ENCODE results near the gene RGPD3.
"Not testable (repeated sequence)": the region's sequence is repeated elsewhere in the genome, so short reads cannot be mapped to it uniquely, and the experiment has no call there.

Gene RGPD3

GRCh38 chr2:106486551-106487385 is 18.6 kb upstream of the RGPD3 start, which contains the start of gene CD8B2:
Gene CD8B2, plus strand, starts transcription at chr2:106487364. Its CDS starts 63 bp downstream, at chr2:106487427.
- not testable (repeated sequence) for DNase-seq (ENCODE audit: low read depth, low spot score)

- DNase-seq (ENCODE audit: low read depth, low spot score) = not testable (repeated sequence)
Observed at GRCh38 chr2:106479563-106479962, 11.3 kb upstream of the RGPD3 start.

GRCh38 chr2:106477647-106478046 is 9.4 kb upstream of the RGPD3 start:
- not testable (repeated sequence) for DNase-seq (ENCODE audit: low read depth, low spot score)

- not testable (repeated sequence) for DNase-seq (ENCODE audit: low read depth, low spot score)
Observed at GRCh38 chr2:106470658-106471057, 2.4 kb upstream of the RGPD3 start.

GRCh38 chr2:106467516-106467915 is 697 bp downstream of the RGPD3 start:
- DNase-seq (ENCODE audit: low read depth, low spot score) = not testable (repeated sequence)

- DNase-seq (ENCODE audit: low read depth, low spot score) = not testable (repeated sequence)
Observed at GRCh38 chr2:106461882-106462281, 6.3 kb downstream of the RGPD3 start.

GRCh38 chr2:106390680-106391079 is 77.5 kb downstream of the RGPD3 start:
- DNase-seq (ENCODE audit: low read depth, low spot score) = not testable (repeated sequence)

- DNase-seq (ENCODE audit: low read depth, low spot score) = not testable (repeated sequence)
Observed at GRCh38 chr2:106388814-106389410, 79.3 kb downstream of the RGPD3 start.

GRCh38 chr2:106384548-106384947 is 83.7 kb downstream of the RGPD3 start:
- DNase-seq (ENCODE audit: low read depth, low spot score) = not testable (repeated sequence)

- DNase-seq (ENCODE audit: low read depth, low spot score) = not testable (repeated sequence)
Observed at GRCh38 chr2:106381867-106382266, 86.3 kb downstream of the RGPD3 start.

- not testable (repeated sequence) for DNase-seq (ENCODE audit: low read depth, low spot score)
Observed at GRCh38 chr2:106379567-106379966, 88.6 kb downstream of the RGPD3 start.

- DNase-seq (ENCODE audit: low read depth, low spot score) = not testable (repeated sequence)
Observed at GRCh38 chr2:106369182-106369581, 99.0 kb downstream of the RGPD3 start.

GRCh38 chr2:106366204-106366885 is 101.9 kb downstream of the RGPD3 start:
- DNase-seq (ENCODE audit: low read depth, low spot score) = no peak

- DNase-seq (ENCODE audit: low read depth, low spot score) = no peak
Observed at GRCh38 chr2:106363791-106364190, 104.4 kb downstream of the RGPD3 start.

GRCh38 chr2:106362789-106363188 is 105.4 kb downstream of the RGPD3 start:
- no peak for DNase-seq (ENCODE audit: low read depth, low spot score)

- no peak for DNase-seq (ENCODE audit: low read depth, low spot score)
Observed at GRCh38 chr2:106359512-106359911, 108.7 kb downstream of the RGPD3 start.

GRCh38 chr2:106358521-106358920 is 109.7 kb downstream of the RGPD3 start:
- no peak for DNase-seq (ENCODE audit: low read depth, low spot score)

GRCh38 chr2:106358081-106358480 is 110.1 kb downstream of the RGPD3 start:
- DNase-seq (ENCODE audit: low read depth, low spot score) = no peak

- DNase-seq (ENCODE audit: low read depth, low spot score) = no peak
Observed at GRCh38 chr2:106356291-106356690, 111.9 kb downstream of the RGPD3 start.

- DNase-seq (ENCODE audit: low read depth, low spot score) = no peak
Observed at GRCh38 chr2:106353676-106354075, 114.5 kb downstream of the RGPD3 start.

- no peak for DNase-seq (ENCODE audit: low read depth, low spot score)
Observed at GRCh38 chr2:106350980-106351379, 117.2 kb downstream of the RGPD3 start.

GRCh38 chr2:106344302-106344701 is 123.9 kb downstream of the RGPD3 start:
- DNase-seq (ENCODE audit: low read depth, low spot score) = no peak
